Mesendoderm (in vitro differentiated cells): ENCODE results near the gene NOM1.

Experiments
- DNase-seq: peaks from one replicate; pipeline ENCODE4 v3.0.0; 2013
- H2AK5ac ChIP-seq: 2 replicates; pipeline ENCODE4 v1.6.1; 2013; ENCODE audit warnings: low read length, inconsistent platforms
- H2BK120ac ChIP-seq: 2 replicates; pipeline ENCODE4 v1.6.1; 2013; ENCODE audit warnings: low read depth, mild to moderate bottlenecking, low read length, moderate library complexity, mixed read lengths
- H2BK15ac ChIP-seq: replicated peaks from 2 replicates; pipeline ENCODE4 v1.6.1; 2013; ENCODE audit warnings: low read depth, mild to moderate bottlenecking, moderate library complexity
- H2BK5ac ChIP-seq: 2 replicates; pipeline ENCODE4 v1.6.1; 2013; ENCODE audit warnings: low read length, inconsistent platforms
- H3K18ac ChIP-seq: 2 replicates; pipeline ENCODE4 v1.6.1; 2013; ENCODE audit warnings: mild to moderate bottlenecking, low read length, mixed read lengths
- H3K23ac ChIP-seq: one replicate; pipeline ENCODE4 v1.6.1; 2013; ENCODE audit warnings: low read length
- H3K27ac ChIP-seq: 2 replicates; pipeline ENCODE4 v1.5.1; 2013; ENCODE audit warnings: low read depth, mild to moderate bottlenecking, inconsistent platforms, low read length, moderate library complexity
- H3K27me3 ChIP-seq: 2 replicates; pipeline ENCODE4 v1.6.1; 2013; ENCODE audit warnings: low read length, control low read depth, mild to moderate bottlenecking, inconsistent platforms; ENCODE audit not compliant: insufficient read depth, poor library complexity
- H3K36me3 ChIP-seq: 2 replicates; pipeline ENCODE4 v1.6.1; 2013; ENCODE audit warnings: low read length, inconsistent platforms; ENCODE audit not compliant: control insufficient read depth, insufficient read depth
- H3K4ac ChIP-seq: one replicate; pipeline ENCODE4 v1.6.1; 2013; ENCODE audit warnings: low read depth, mild to moderate bottlenecking, low read length, moderate library complexity
- H3K4me1 ChIP-seq: 2 replicates; pipeline ENCODE4 v1.6.1; 2013; ENCODE audit warnings: low read depth, low read length, inconsistent platforms; ENCODE audit not compliant: control insufficient read depth
- H3K4me2 ChIP-seq: 2 replicates; pipeline ENCODE4 v1.6.1; 2013; ENCODE audit warnings: low read length
- H3K4me3 ChIP-seq: 2 replicates; pipeline ENCODE4 v1.5.1; 2013; ENCODE audit warnings: mild to moderate bottlenecking, low read length
- H3K56ac ChIP-seq: one replicate; pipeline ENCODE4 v1.6.1; 2013; ENCODE audit warnings: low read length
- H3K79me1 ChIP-seq: 2 replicates; pipeline ENCODE4 v1.6.1; 2013; ENCODE audit warnings: low read length, inconsistent platforms
- H3K79me2 ChIP-seq: 2 replicates; pipeline ENCODE4 v1.6.1; 2013; ENCODE audit warnings: mild to moderate bottlenecking, low read length; ENCODE audit not compliant: control insufficient read depth, insufficient read depth
- H3K9ac ChIP-seq: 2 replicates; pipeline ENCODE4 v1.6.1; 2013; ENCODE audit warnings: low read length, inconsistent platforms
- H4K5ac ChIP-seq: one replicate; pipeline ENCODE4 v1.6.1; 2013; ENCODE audit warnings: low read length
- H4K8ac ChIP-seq: one replicate; pipeline ENCODE4 v1.6.1; 2013; ENCODE audit warnings: low read depth, mild to moderate bottlenecking, control low read depth, low read length, moderate library complexity
- WGBS: extraction: QIAGEN DNeasy Blood & Tissue Kit; methylation state at CpG from one replicate; pipeline ENCODE4 v1.1.7; 2013; ENCODE audit warnings: low lambda C conversion rate, missing lambda C conversion rate; ENCODE audit not compliant: insufficient coverage; ENCODE audit errors: extremely low coverage; 5-methylcytosine and 5-hydroxymethylcytosine counted together

NOM1 gene

GRCh38 chr7:156979007-156979606, 29.6 kb downstream of the NOM1 start:
- no peak overlapping the region for H2BK5ac ChIP-seq
- H2AK5ac ChIP-seq, result no peak overlapping the region
- no peak for DNase-seq
- H3K27ac ChIP-seq, result no peak overlapping the region
- H3K4me1 ChIP-seq, result no peaks in the 10 kb centered on the region
- no peak overlapping the region for H2BK15ac ChIP-seq
- no peak overlapping the region for H3K18ac ChIP-seq
- H3K23ac ChIP-seq, result no peak overlapping the region
- no peak overlapping the region for H4K5ac ChIP-seq
- H4K8ac ChIP-seq, result no peak overlapping the region
- H3K4me3 ChIP-seq, result no peak overlapping the region
- no peak overlapping the region for H3K56ac ChIP-seq
- H3K36me3 ChIP-seq, result no peaks in the 10 kb centered on the region
- H3K9ac ChIP-seq, result no peak overlapping the region
- no peaks in the 10 kb centered on the region for H3K27me3 ChIP-seq
- no peak overlapping the region for H3K4me2 ChIP-seq
- no peaks in the 10 kb centered on the region for H3K79me1 ChIP-seq
- H2BK120ac ChIP-seq, result no peak overlapping the region
- H3K79me2 ChIP-seq, result no peaks in the 10 kb centered on the region
- WGBS, result no CpG with 5 or more reads among the region's 1 CpG
- H3K4ac ChIP-seq, result no peak overlapping the region

- Histone ChIP-seq H3K56ac (no peak overlapping the region), H3K4me2 (no peak overlapping the region), H3K79me1 (no peaks in the 10 kb centered on the region), H2BK120ac (no peak overlapping the region), H3K79me2 (no peaks in the 10 kb centered on the region), H3K4me1 (no peaks in the 10 kb centered on the region), H3K36me3 (no peaks in the 10 kb centered on the region), H3K23ac (no peak overlapping the region), H4K5ac (no peak overlapping the region), H4K8ac (no peak overlapping the region), H3K27ac (no peak overlapping the region), H3K4me3 (no peak overlapping the region), H3K18ac (no peak overlapping the region), H3K9ac (no peak overlapping the region), H2BK15ac (no peak overlapping the region), H2BK5ac (no peak overlapping the region), H2AK5ac (no peak overlapping the region), H3K4ac (no peak overlapping the region), H3K27me3 (no peaks in the 10 kb centered on the region)
- WGBS, result no CpG with 5 or more reads among the region's 4 CpGs
- no peak for DNase-seq
Observed at GRCh38 chr7:156979711-156980110, 30.2 kb downstream of the NOM1 start.

- Histone ChIP-seq H3K56ac (no peak overlapping the region), H2BK5ac (no peak overlapping the region), H3K9ac (no peak overlapping the region), H3K4me1 (no peaks in the 10 kb centered on the region), H3K27ac (no peak overlapping the region), H3K4me3 (no peak overlapping the region), H3K79me2 (no peaks in the 10 kb centered on the region), H3K79me1 (no peaks in the 10 kb centered on the region), H3K18ac (no peak overlapping the region), H2BK15ac (no peak overlapping the region), H3K27me3 (no peaks in the 10 kb centered on the region), H3K36me3 (no peaks in the 10 kb centered on the region), H4K5ac (no peak overlapping the region), H3K23ac (no peak overlapping the region), H3K4me2 (no peak overlapping the region), H4K8ac (no peak overlapping the region), H2AK5ac (no peak overlapping the region), H3K4ac (no peak overlapping the region), H2BK120ac (no peak overlapping the region)
- WGBS, result no CpG with 5 or more reads among the region's 14 CpGs
- no peak for DNase-seq
Observed at GRCh38 chr7:156984174-156984891, 34.8 kb downstream of the NOM1 start.

GRCh38 chr7:156985101-156985992, 35.8 kb downstream of the NOM1 start:
- Histone ChIP-seq H3K4ac (no peak overlapping the region), H2AK5ac (no peak overlapping the region), H3K27me3 (no peaks in the 10 kb centered on the region), H3K56ac (no peak overlapping the region), H2BK120ac (no peak overlapping the region), H3K4me3 (no peak overlapping the region), H4K5ac (no peak overlapping the region), H2BK5ac (no peak overlapping the region), H3K23ac (no peak overlapping the region), H3K4me2 (no peak overlapping the region), H3K79me2 (no peaks in the 10 kb centered on the region), H3K9ac (no peak overlapping the region), H3K4me1 (no peaks in the 10 kb centered on the region), H2BK15ac (no peak overlapping the region), H4K8ac (no peak overlapping the region), H3K79me1 (no peaks in the 10 kb centered on the region), H3K27ac (no peak overlapping the region), H3K36me3 (no peaks in the 10 kb centered on the region), H3K18ac (no peak overlapping the region)
- no CpG with 5 or more reads among the region's 29 CpGs for WGBS
- DNase-seq, result no peak

GRCh38 chr7:156986378-156986777, 36.9 kb downstream of the NOM1 start:
- no peak overlapping the region for H3K4me3 ChIP-seq
- no peak overlapping the region for H2BK120ac ChIP-seq
- WGBS, result no CpG with 5 or more reads among the region's 8 CpGs
- H3K27me3 ChIP-seq, result no peaks in the 10 kb centered on the region
- H3K9ac ChIP-seq, result no peak overlapping the region
- H4K8ac ChIP-seq, result no peak overlapping the region
- no peak overlapping the region for H3K56ac ChIP-seq
- DNase-seq, result no peak
- no peaks in the 10 kb centered on the region for H3K36me3 ChIP-seq
- no peak overlapping the region for H3K4ac ChIP-seq
- no peak overlapping the region for H4K5ac ChIP-seq
- no peaks in the 10 kb centered on the region for H3K4me1 ChIP-seq
- no peak overlapping the region for H2BK5ac ChIP-seq
- no peak overlapping the region for H2BK15ac ChIP-seq
- H3K18ac ChIP-seq, result no peak overlapping the region
- no peaks in the 10 kb centered on the region for H3K79me1 ChIP-seq
- no peak overlapping the region for H3K23ac ChIP-seq
- H2AK5ac ChIP-seq, result no peak overlapping the region
- H3K79me2 ChIP-seq, result no peaks in the 10 kb centered on the region
- no peak overlapping the region for H3K27ac ChIP-seq
- no peak overlapping the region for H3K4me2 ChIP-seq
